GM12878 (cell line): ENCODE results near the gene SLC45A3. TPM values are rescaled to one million over a fixed set of nuclear protein-coding genes. Genes with fewer than 3 reads are reported as not detected.
A peak's percentile ranks its signal among the peaks of the same experiment; 100 is the strongest.

Source experiments
- ATAC-seq: fragments of 200-7000 bp; cut with Tn5 transposase; 3 replicates; pipeline ENCODE4 v1.9.1; 2020; ENCODE audit warnings: mild to moderate bottlenecking, moderate library complexity
- BruUV-seq: library from RNA; stranded (reverse); fragments of 400-500 nt; replicated peaks from 2 replicates; lab custom pipeline; 2021; lab: Mats Ljungman, UMichigan
- CTCF ChIA-PET: fragments of 300-600 bp; sonication (Branson Sonifier 250); formaldehyde crosslinking; extraction: SDS; loops from one replicate; lab custom pipeline; 2021; ENCODE audit warnings: inconsistent platforms; lab: Yijun Ruan, JAX
- POLR2A ChIA-PET: fragments of 350-600 bp; formaldehyde crosslinking; extraction: SDS; loops from one replicate; lab custom pipeline; 2021; ENCODE audit warnings: inconsistent platforms; lab: Charles Lee
- RAD21 ChIA-PET: fragments of 300-600 bp; sonication (Branson Sonifier 250); formaldehyde crosslinking; loops from one replicate; lab custom pipeline; 2023; ENCODE audit warnings: antibody characterized with exemption; ENCODE audit not compliant: unreplicated experiment; lab: Charles Lee
- SMC1A ChIA-PET: fragments of 300-600 bp; sonication (Branson Sonifier 250); formaldehyde crosslinking; loops from one replicate; lab custom pipeline; 2023; ENCODE audit not compliant: unreplicated experiment, uncharacterized antibody; lab: Charles Lee
- DNase-seq: peaks from one replicate; pipeline ENCODE4 v3.0.0-alpha.2; 2011; ENCODE audit warnings: low read depth, low spot score
- FAIRE-seq: peaks from 3 replicates; lab custom pipeline; 2011; peaks lifted over from hg19 to GRCh38; lab: Jason Lieb, UNC
- H2AFZ ChIP-seq: 2 replicates; pipeline ENCODE4 v1.6.0; 2011; ENCODE audit warnings: low read depth, low read length, control low read depth; ENCODE audit not compliant: control insufficient read depth
- H3K27ac ChIP-seq: 2 replicates; pipeline ENCODE4 v1.5.1; 2011; ENCODE audit warnings: control low read depth; ENCODE audit not compliant: control insufficient read depth, insufficient read depth
- H3K27me3 ChIP-seq, 2 experiments: replicated peaks in 1 of 2; 2 replicates each; pipeline versions ENCODE4 v1.6.0 to v1.6.1; 2011; ENCODE audit warnings: low read length in 1 of 2; ENCODE audit not compliant: control insufficient read depth in 2 of 2, insufficient read depth in 2 of 2
- H3K36me3 ChIP-seq, 2 experiments: 2 replicates each; pipeline ENCODE4 v1.5.1; 2011; ENCODE audit warnings: low read length in 1 of 2; ENCODE audit not compliant: control insufficient read depth in 2 of 2, insufficient read depth in 2 of 2
- H3K4me1 ChIP-seq: 2 replicates; pipeline ENCODE4 v1.6.1; 2011; ENCODE audit warnings: mild to moderate bottlenecking, low read length, moderate library complexity, mixed read lengths; ENCODE audit not compliant: control insufficient read depth, insufficient read depth
- H3K4me2 ChIP-seq: 2 replicates; pipeline ENCODE4 v1.6.0; 2011; ENCODE audit warnings: control low read depth; ENCODE audit not compliant: control insufficient read depth, insufficient read depth
- H3K4me3 ChIP-seq: fragments of 200-600 bp; sonication (generic); 2 replicates; pipeline ENCODE4 v1.5.1; 2016
- H3K79me2 ChIP-seq: 2 replicates; pipeline ENCODE4 v1.6.0; 2011; ENCODE audit warnings: low read length; ENCODE audit not compliant: control insufficient read depth, insufficient read depth
- H3K9ac ChIP-seq: 2 replicates; pipeline ENCODE4 v1.8.0; 2011; ENCODE audit warnings: low read length, control low read depth, mixed read lengths; ENCODE audit not compliant: control insufficient read depth, insufficient read depth
- H3K9me3 ChIP-seq: replicated peaks from 3 replicates; pipeline ENCODE4 v1.5.1; 2011; ENCODE audit warnings: mild to moderate bottlenecking, low read length; ENCODE audit not compliant: control insufficient read depth, insufficient read depth
- H4K20me1 ChIP-seq: 2 replicates; pipeline ENCODE4 v1.6.0; 2011; ENCODE audit not compliant: control insufficient read depth, insufficient read depth
- ATF7 ChIP-seq: fragments of 450-650 bp; IDR thresholded peaks from 2 replicates; pipeline ENCODE4 v1.6.1; 2016; ENCODE audit warnings: low read depth, mild to moderate bottlenecking
- CBFB ChIP-seq: IDR thresholded peaks from 2 replicates; pipeline ENCODE4 v1.6.1; 2016; ENCODE audit warnings: antibody characterized with exemption, low read depth
- CBX5 ChIP-seq: sonication (generic); IDR thresholded peaks from 2 replicates; pipeline ENCODE4 v1.6.1; 2016; ENCODE audit warnings: low read depth, moderate library complexity, mild to moderate bottlenecking, inconsistent platforms
- EED ChIP-seq: sonication (generic); IDR thresholded peaks from 2 replicates; pipeline ENCODE4 v1.6.1; 2016; ENCODE audit warnings: antibody characterized with exemption, low read depth
- EZH2 ChIP-seq: IDR thresholded peaks from 2 replicates; pipeline ENCODE4 v1.6.1; 2012; ENCODE audit warnings: low read depth, mild to moderate bottlenecking, control low read depth, inconsistent platforms, low read length, borderline replicate concordance; ENCODE audit not compliant: control insufficient read depth
- FOXM1 ChIP-seq: IDR thresholded peaks from 2 replicates; pipeline ENCODE4 v1.6.1; 2012; ENCODE audit warnings: low read depth, mild to moderate bottlenecking, inconsistent platforms, low read length, moderate library complexity
- GATAD2B ChIP-seq: fragments of 450-650 bp; conservative IDR thresholded peaks from 2 replicates; pipeline ENCODE4 v1.6.1; 2017; ENCODE audit warnings: low read depth, mild to moderate bottlenecking, moderate library complexity
- HDAC6 ChIP-seq: fragments of 200-600 bp; sonication (generic); IDR thresholded peaks from one replicate; pipeline ENCODE4 v1.8.0; 2017; ENCODE audit warnings: antibody characterized with exemption; ENCODE audit not compliant: unreplicated experiment
- KAT2A ChIP-seq: conservative IDR thresholded peaks from 2 replicates; pipeline ENCODE4 v1.6.1; 2011; ENCODE audit warnings: low read depth, low read length; ENCODE audit not compliant: control insufficient read depth
- PAX5 ChIP-seq: IDR thresholded peaks from 2 replicates; pipeline ENCODE4 v1.6.1; 2011; ENCODE audit warnings: low read depth, low read length, borderline replicate concordance
- RELA ChIP-seq: fragments of 450-650 bp; IDR thresholded peaks from 2 replicates; pipeline ENCODE4 v1.8.0; 2014; ENCODE audit warnings: borderline replicate concordance; ENCODE audit not compliant: partially characterized antibody
- REST ChIP-seq: IDR thresholded peaks from 2 replicates; pipeline ENCODE4 v1.6.1; 2012; ENCODE audit warnings: mild to moderate bottlenecking, low read depth, low read length
- SP1 ChIP-seq: IDR thresholded peaks from one replicate; pipeline ENCODE4 v1.6.1; 2011; ENCODE audit warnings: low read depth, low read length
- SUPT20H ChIP-seq: IDR thresholded peaks from 2 replicates; pipeline ENCODE4 v1.6.1; 2011; ENCODE audit warnings: low read depth, mild to moderate bottlenecking, low read length, moderate library complexity, borderline replicate concordance; ENCODE audit not compliant: control insufficient read depth
- TCF7 ChIP-seq: IDR thresholded peaks from 2 replicates; pipeline ENCODE4 v1.6.1; 2014; ENCODE audit warnings: antibody characterized with exemption, borderline replicate concordance
- WGBS: methylation state at CpG from one replicate; pipeline ENCODE4 v1.1.6; 2016; ENCODE audit warnings: low lambda C conversion rate; ENCODE audit not compliant: insufficient replicate concordance, insufficient coverage; ENCODE audit errors: missing lambda C conversion rate; 5-methylcytosine and 5-hydroxymethylcytosine counted together
- in situ Hi-C: fragments of 300-500 bp; cut with MboI; formaldehyde crosslinking; loops from 9 replicates; pipeline ENCODE4 v1.14.3; 2018; ENCODE audit warnings: mixed read lengths
- intact Hi-C: fragments of 100-400 bp; cut with micrococcal nuclease; formaldehyde crosslinking; loops from one replicate; pipeline ENCODE4 v1.14.2; 2022; ENCODE audit not compliant: unreplicated experiment
- polyA plus RNA-seq, 11 experiments: library from polyadenylated mRNA; depleted of rRNA in 4 of 11; unstranded in 6 of 11; stranded (reverse) in 5 of 11; fragments of >200 nt; fragmentation: Nextera tagmentation in 4 of 11; fragmentation: Illumina TruSeq in 1 of 11; extraction: Ambion mirVana in 4 of 11; extraction: Trizol in 1 of 11; gene quantifications; 1 replicate in 1 of 11; 2 replicates in 10 of 11; pipeline versions ENCODE4 v1.2.1 to v1.2.3, GENCODE V29; 2011 to 2016; ENCODE audit warnings: inconsistent platforms in 2 of 11, missing spikeins in 2 of 11, low read depth in 1 of 11
- total RNA-seq, 4 experiments: library from RNA; depleted of rRNA in 3 of 4; stranded (reverse); fragments of >200 nt in 3 of 4; fragmentation: Illumina TruSeq in 1 of 4; extraction: Trizol in 1 of 4; gene quantifications; 2 replicates each; pipeline versions ENCODE4 v1.2.1 to v1.2.3, GENCODE V29; 2013 to 2021

SLC45A3 gene
- total and polyA plus RNA-seq, 10 of the 15 experiments (the other 5 are each of a cell fraction or from before 2014, with no cell fraction given): 0.26 to 10.3 (median 4.1) TPM

GRCh38 chr1:205632669-205633169 lies 47.6 kb downstream of the SLC45A3 start:
- H3K36me3 ChIP-seq: no peaks in the 10 kb centered on the region
- WGBS: 75% methylated on average over 3 of the region's 3 CpGs
- POLR2A ChIA-PET: interaction anchor here (0.5 to 2.4 kb wide), 13 partner anchors 9 to 347 kb away, joined by 3 to 67 read pairs (median 5); no protein-coding TSS in a partner anchor
- peak overlapping the region; percentile 96 for H3K4me2 ChIP-seq
- intact Hi-C loops (loop anchor here (1.0 to 10.0 kb wide), 3 partner anchors 40 to 422 kb away; partner anchors contain the start of gene RHEX), in situ Hi-C loops (no loop called here)
- ATAC-seq: no peak
- peaks cover 13% of the 10 kb centered on the region for H3K4me1 ChIP-seq
- no TSS peak for BruUV-seq
- H3K9me3 ChIP-seq: no peaks in the 10 kb centered on the region
- H3K4me3 ChIP-seq: peak overlapping the region; percentile 39
- peaks cover 31% of the 10 kb centered on the region for H3K79me2 ChIP-seq
- no peaks in the 10 kb centered on the region for H4K20me1 ChIP-seq
- RAD21 ChIA-PET: interaction anchor here (0.7 to 6.8 kb wide), 21 partner anchors 9 to 347 kb away, joined by 3 to 381 read pairs (median 7); no protein-coding TSS in a partner anchor
- H3K27ac ChIP-seq: peak overlapping the region; percentile 66; the same call in 1 of the 2 replicates
- FAIRE-seq: no peak
- SMC1A ChIA-PET: interaction anchor here (0.6 to 8.1 kb wide), 24 partner anchors 9 to 344 kb away, joined by 3 to 301 read pairs (median 6); partner anchors contain the start of gene NUCKS1
- CTCF ChIA-PET: interaction anchor here (0.6 to 12.3 kb wide), 34 partner anchors 8 to 345 kb away, joined by 3 to 408 read pairs (median 5); no protein-coding TSS in a partner anchor
- no peaks in the 10 kb centered on the region for H3K27me3 ChIP-seq
- TF ChIP-seq GATAD2B: no peak
- no peak for TF ChIP-seq CBFB
- TF ChIP-seq HDAC6: no peak
- no peak for TF ChIP-seq FOXM1
- TF ChIP-seq SP1: no peak
- no peak for TF ChIP-seq EZH2
- no peak for TF ChIP-seq PAX5
- no peak for TF ChIP-seq RELA
- no peak for TF ChIP-seq REST
- TF ChIP-seq SUPT20H: no peak
- no peak for TF ChIP-seq EED
- TF ChIP-seq KAT2A: no peak
- no peak for TF ChIP-seq ATF7
- TF ChIP-seq CBX5: no peak
- TF ChIP-seq TCF7: no peak
- TF ChIP-seq, all 136 proteins: peak for 0
- DNase-seq: no peak
- H3K9ac ChIP-seq: peak overlapping the region; percentile 84
- H2AFZ ChIP-seq: peak overlapping the region; percentile 76
